Liver (tissue), 9 donors: Measurements from ENCODE around the gene DPF3. TPM values are rescaled to one million over a fixed set of nuclear protein-coding genes. Genes with fewer than 3 reads are reported as not detected.

Source experiments
- DNase-seq: peaks from one replicate; pipeline ENCODE4 v3.0.0-alpha.2; 2017; ENCODE audit warnings: low spot score
- H3K27ac ChIP-seq, 2 donors: one replicate each; pipeline ENCODE4 v1.7.0; 2013; ENCODE audit warnings: inconsistent platforms in 2 of 2, low read length in 2 of 2, control low read depth in 1 of 2, low read depth in 1 of 2, mild to moderate bottlenecking in 1 of 2
- H3K27me3 ChIP-seq, 4 donors: one replicate each; pipeline versions ENCODE4 v1.6.1 to v1.7.0; 2013; ENCODE audit warnings: low read length in 3 of 4, inconsistent platforms in 1 of 4, mild to moderate bottlenecking in 1 of 4, moderate library complexity in 1 of 4; ENCODE audit not compliant: control insufficient read depth in 4 of 4, insufficient read depth in 4 of 4
- H3K36me3 ChIP-seq, 4 donors: one replicate each; pipeline versions ENCODE4 v1.6.1 to v1.7.0; 2013; ENCODE audit warnings: low read length in 3 of 4, mild to moderate bottlenecking in 3 of 4, low read depth in 1 of 4, moderate library complexity in 1 of 4; ENCODE audit not compliant: control insufficient read depth in 4 of 4, insufficient read depth in 3 of 4
- H3K4me1 ChIP-seq, 4 donors: one replicate each; pipeline versions ENCODE4 v1.6.1 to v1.7.0; 2013; ENCODE audit warnings: low read length in 3 of 4, mild to moderate bottlenecking in 3 of 4, moderate library complexity in 1 of 4; ENCODE audit not compliant: control insufficient read depth in 4 of 4, insufficient read depth in 4 of 4
- H3K4me3 ChIP-seq, 3 donors: one replicate each; pipeline versions ENCODE4 v1.6.1 to v1.7.0; 2013; ENCODE audit warnings: low read length in 3 of 3, control low read depth in 1 of 3, low read depth in 1 of 3, mild to moderate bottlenecking in 1 of 3
- H3K9ac ChIP-seq, 2 donors: one replicate each; pipeline ENCODE4 v1.7.0; 2013; ENCODE audit warnings: low read length in 2 of 2, mild to moderate bottlenecking in 2 of 2, moderate library complexity in 2 of 2, control low read depth in 1 of 2, low read depth in 1 of 2
- H3K9me3 ChIP-seq, 4 donors: one replicate each; pipeline versions ENCODE4 v1.6.1 to v1.7.0; 2013; ENCODE audit warnings: low read length in 3 of 4; ENCODE audit not compliant: control insufficient read depth in 4 of 4
- FOXA2 ChIP-seq: IDR thresholded peaks from 2 replicates; pipeline ENCODE4 v1.6.1; 2016; ENCODE audit warnings: antibody characterized with exemption
- GABPA ChIP-seq, 2 donors: IDR thresholded peaks in 1 of 2; conservative IDR thresholded peaks in 1 of 2; 2 replicates each; pipeline ENCODE4 v1.6.1; 2016; ENCODE audit warnings: antibody characterized with exemption in 2 of 2, mild to moderate bottlenecking in 1 of 2, moderate library complexity in 1 of 2
- HNF4A ChIP-seq, 2 donors: conservative IDR thresholded peaks; 2 replicates each; pipeline ENCODE4 v1.6.1; 2016; ENCODE audit warnings: antibody characterized with exemption in 2 of 2, mild to moderate bottlenecking in 2 of 2
- JUND ChIP-seq, 2 donors: IDR thresholded peaks; 2 replicates each; pipeline ENCODE4 v1.6.1; 2016; ENCODE audit warnings: antibody characterized with exemption in 2 of 2
- NR2F2 ChIP-seq: IDR thresholded peaks from 2 replicates; pipeline ENCODE4 v1.6.1; 2016; ENCODE audit warnings: antibody characterized with exemption
- RAD21 ChIP-seq, 2 donors: IDR thresholded peaks; 2 replicates each; pipeline ENCODE4 v1.6.1; 2016; ENCODE audit warnings: antibody characterized with exemption in 2 of 2, mild to moderate bottlenecking in 2 of 2
- REST ChIP-seq: IDR thresholded peaks from 2 replicates; pipeline ENCODE4 v1.6.1; 2016; ENCODE audit warnings: antibody characterized with exemption, mild to moderate bottlenecking
- RXRA ChIP-seq, 2 donors: IDR thresholded peaks; 2 replicates each; pipeline ENCODE4 v1.6.1; 2017 to 2018; ENCODE audit warnings: antibody characterized with exemption in 2 of 2, mild to moderate bottlenecking in 1 of 2
- SP1 ChIP-seq: IDR thresholded peaks from 2 replicates; pipeline ENCODE4 v1.6.1; 2018; ENCODE audit warnings: antibody characterized with exemption, mild to moderate bottlenecking
- TAF1 ChIP-seq: conservative IDR thresholded peaks from 2 replicates; pipeline ENCODE4 v1.6.1; 2016; ENCODE audit warnings: antibody characterized with exemption, mild to moderate bottlenecking
- YY1 ChIP-seq: IDR thresholded peaks from 2 replicates; pipeline ENCODE4 v1.6.1; 2016; ENCODE audit warnings: antibody characterized with exemption, mild to moderate bottlenecking
- WGBS: extraction: QIAGEN DNeasy Blood & Tissue Kit; methylation state at CpG from one replicate; pipeline ENCODE4 v1.1.7; 2013; 5-methylcytosine and 5-hydroxymethylcytosine counted together
- polyA plus RNA-seq, 2 donors: library from polyadenylated mRNA; stranded (reverse) in 1 of 2; unstranded in 1 of 2; fragments of 200-250 nt in 1 of 2; fragments of >200 nt in 1 of 2; fragmentation: Nextera tagmentation in 1 of 2; extraction: Ambion mirVana in 1 of 2; gene quantifications; one replicate each; pipeline versions ENCODE4 v1.2.1 to v1.2.3, GENCODE V29; 2013 to 2015
- total RNA-seq, 2 donors: library from RNA; depleted of rRNA; stranded (reverse); fragments of >200 nt; gene quantifications; one replicate each; pipeline ENCODE4 v1.2.3, GENCODE V29; 2014
- TF ChIP-seq, protein P1 (sequence below): fragments of 150-350 bp; IDR thresholded peaks from 2 replicates; pipeline ENCODE4 v1.5.1; 2017; ENCODE audit warnings: improper control_type of control experiment, low read depth, low read length; ENCODE audit not compliant: missing input control
- TF ChIP-seq, protein P2 (sequence below): IDR thresholded peaks from 2 replicates; pipeline ENCODE4 v1.6.1; 2016; ENCODE audit warnings: antibody characterized with exemption
- TF ChIP-seq, protein P3 (sequence below): IDR thresholded peaks from 2 replicates; pipeline ENCODE4 v1.6.1; 2016; ENCODE audit warnings: antibody characterized with exemption
- donor health status: healthy.
- donor health status: healthy.
- donor health status: healthy.
- donor health status: healthy.
- donor health status: healthy.

DPF3 gene
- total and polyA plus RNA-seq, 4 donors: 1.1 to 23.2 (median 2.5) TPM

- Histone ChIP-seq H3K4me3 (no peak overlapping the region), H3K27me3 (no peaks in the 10 kb centered on the region), H3K9ac (no peak overlapping the region), H3K9me3 (no peaks in the 10 kb centered on the region), H3K27ac (no peak overlapping the region), H3K4me1 (peaks cover 3 to 18% (median 10%) of the 10 kb centered on the region in 4 donors), H3K36me3 (no peaks in the 10 kb centered on the region)
- DNase-seq: no peak
- WGBS: 77% methylated on average over 5 of the region's 5 CpGs
- no peak for TF ChIP-seq GABPA (IDR thresholded peaks at IDR 0.05 in 1 of 2, conservative IDR thresholded peaks at IDR 0.05 in 1 of 2)
- TF ChIP-seq REST: no peak
- TF ChIP-seq, protein P1, sequence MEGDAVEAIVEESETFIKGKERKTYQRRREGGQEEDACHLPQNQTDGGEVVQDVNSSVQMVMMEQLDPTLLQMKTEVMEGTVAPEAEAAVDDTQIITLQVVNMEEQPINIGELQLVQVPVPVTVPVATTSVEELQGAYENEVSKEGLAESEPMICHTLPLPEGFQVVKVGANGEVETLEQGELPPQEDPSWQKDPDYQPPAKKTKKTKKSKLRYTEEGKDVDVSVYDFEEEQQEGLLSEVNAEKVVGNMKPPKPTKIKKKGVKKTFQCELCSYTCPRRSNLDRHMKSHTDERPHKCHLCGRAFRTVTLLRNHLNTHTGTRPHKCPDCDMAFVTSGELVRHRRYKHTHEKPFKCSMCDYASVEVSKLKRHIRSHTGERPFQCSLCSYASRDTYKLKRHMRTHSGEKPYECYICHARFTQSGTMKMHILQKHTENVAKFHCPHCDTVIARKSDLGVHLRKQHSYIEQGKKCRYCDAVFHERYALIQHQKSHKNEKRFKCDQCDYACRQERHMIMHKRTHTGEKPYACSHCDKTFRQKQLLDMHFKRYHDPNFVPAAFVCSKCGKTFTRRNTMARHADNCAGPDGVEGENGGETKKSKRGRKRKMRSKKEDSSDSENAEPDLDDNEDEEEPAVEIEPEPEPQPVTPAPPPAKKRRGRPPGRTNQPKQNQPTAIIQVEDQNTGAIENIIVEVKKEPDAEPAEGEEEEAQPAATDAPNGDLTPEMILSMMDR: no peak
- TF ChIP-seq, protein P2, sequence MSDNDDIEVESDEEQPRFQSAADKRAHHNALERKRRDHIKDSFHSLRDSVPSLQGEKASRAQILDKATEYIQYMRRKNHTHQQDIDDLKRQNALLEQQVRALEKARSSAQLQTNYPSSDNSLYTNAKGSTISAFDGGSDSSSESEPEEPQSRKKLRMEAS: no peak
- TF ChIP-seq TAF1: no peak
- no peak for TF ChIP-seq RAD21 (IDR thresholded peaks at IDR 0.05)
- TF ChIP-seq RXRA (IDR thresholded peaks at IDR 0.05): no peak
- no peak for TF ChIP-seq SP1
- no peak for TF ChIP-seq HNF4A (conservative IDR thresholded peaks at IDR 0.05)
- TF ChIP-seq, protein P3, sequence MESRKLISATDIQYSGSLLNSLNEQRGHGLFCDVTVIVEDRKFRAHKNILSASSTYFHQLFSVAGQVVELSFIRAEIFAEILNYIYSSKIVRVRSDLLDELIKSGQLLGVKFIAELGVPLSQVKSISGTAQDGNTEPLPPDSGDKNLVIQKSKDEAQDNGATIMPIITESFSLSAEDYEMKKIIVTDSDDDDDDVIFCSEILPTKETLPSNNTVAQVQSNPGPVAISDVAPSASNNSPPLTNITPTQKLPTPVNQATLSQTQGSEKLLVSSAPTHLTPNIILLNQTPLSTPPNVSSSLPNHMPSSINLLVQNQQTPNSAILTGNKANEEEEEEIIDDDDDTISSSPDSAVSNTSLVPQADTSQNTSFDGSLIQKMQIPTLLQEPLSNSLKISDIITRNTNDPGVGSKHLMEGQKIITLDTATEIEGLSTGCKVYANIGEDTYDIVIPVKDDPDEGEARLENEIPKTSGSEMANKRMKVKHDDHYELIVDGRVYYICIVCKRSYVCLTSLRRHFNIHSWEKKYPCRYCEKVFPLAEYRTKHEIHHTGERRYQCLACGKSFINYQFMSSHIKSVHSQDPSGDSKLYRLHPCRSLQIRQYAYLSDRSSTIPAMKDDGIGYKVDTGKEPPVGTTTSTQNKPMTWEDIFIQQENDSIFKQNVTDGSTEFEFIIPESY: no peak
These were observed 4.5 kb downstream of the DPF3 start for GRCh38 chr14:72889366-72889765.

DNA sequence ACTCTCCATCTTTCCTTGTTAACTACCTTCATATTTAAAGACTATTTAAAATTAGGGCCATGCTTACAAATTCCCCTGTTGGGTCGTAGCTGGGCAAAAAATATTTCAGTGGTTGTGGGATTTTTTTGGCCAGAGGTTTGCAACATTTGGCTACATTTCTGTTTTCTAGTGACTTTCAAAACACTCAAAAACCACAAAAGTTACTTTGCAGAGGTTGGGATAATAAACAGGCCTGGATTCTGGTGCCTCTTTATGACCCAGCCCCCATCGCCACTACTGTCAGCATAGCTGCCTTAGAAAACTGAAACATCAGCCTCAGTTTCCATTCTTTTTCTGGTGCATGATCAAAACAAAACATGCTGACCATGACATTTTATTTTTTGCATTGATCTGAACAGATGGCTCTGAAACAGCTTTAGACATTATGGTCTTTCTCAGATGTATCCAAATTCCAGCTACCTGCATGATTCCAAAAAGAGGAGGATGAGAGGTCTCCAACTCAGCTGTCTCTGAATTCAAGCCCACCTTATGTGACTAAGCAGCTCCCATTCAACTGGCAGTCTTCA lies 5.2 kb downstream of the DPF3 start:
- Histone ChIP-seq H3K9me3 (no peaks in the 10 kb centered on the region), H3K36me3 (no peaks in the 10 kb centered on the region), H3K27me3 (no peaks in the 10 kb centered on the region), H3K27ac (no peak overlapping the region), H3K4me3 (no peak overlapping the region), H3K9ac (no peak overlapping the region), H3K4me1 (peaks cover 3 to 17% (median 10%) of the 10 kb centered on the region in 4 donors)
- WGBS: 91% methylated on average over 2 of the region's 2 CpGs
- no peak for TF ChIP-seq REST
- TF ChIP-seq RXRA (IDR thresholded peaks at IDR 0.05): no peak
- TF ChIP-seq FOXA2: no peak
- no peak for TF ChIP-seq RAD21 (IDR thresholded peaks at IDR 0.05)
- no peak for TF ChIP-seq TAF1
- TF ChIP-seq JUND (IDR thresholded peaks at IDR 0.05): no peak
- TF ChIP-seq NR2F2: no peak
- TF ChIP-seq SP1: no peak
- no peak for TF ChIP-seq GABPA (IDR thresholded peaks at IDR 0.05 in 1 of 2, conservative IDR thresholded peaks at IDR 0.05 in 1 of 2)
- no peak for TF ChIP-seq YY1
- TF ChIP-seq, protein P1: no peak
- DNase-seq: no peak
